Stimulated activated CD8-positive, alpha-beta memory T cell treated with anti-CD3 and anti-CD28 coated beads, Interleukin-2, amount 100 ng/mL, for 48 hours (primary cell): ENCODE data around the gene PUS3.
"Not testable (repeated sequence)": the region's sequence is repeated elsewhere in the genome, so short reads cannot be mapped to it uniquely, and the experiment has no call there.

Experiments
- DNase-seq, 2 donors: peaks; one replicate each; pipeline ENCODE4 v3.0.0-alpha.2; 2020; ENCODE audit warnings: low read depth in 2 of 2

The PUS3 gene

DNA sequence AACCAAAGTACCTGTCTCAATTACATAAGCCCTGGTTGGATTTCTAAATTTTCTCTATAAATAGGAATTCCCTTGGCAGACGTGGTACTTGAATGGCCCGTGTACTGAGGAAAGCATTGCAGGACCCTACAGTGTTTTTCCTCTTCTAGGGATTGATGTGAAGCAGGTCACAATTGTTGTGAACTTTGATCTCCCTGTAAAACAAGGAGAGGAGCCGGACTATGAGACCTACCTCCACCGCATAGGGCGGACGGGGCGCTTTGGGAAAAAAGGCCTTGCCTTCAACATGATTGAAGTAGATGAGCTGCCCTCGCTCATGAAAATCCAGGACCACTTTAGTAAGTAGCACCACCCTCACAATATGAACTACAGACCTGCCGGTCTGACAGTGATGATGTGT is 18.0 kb upstream of the PUS3 start:
- no peak for DNase-seq

DNA sequence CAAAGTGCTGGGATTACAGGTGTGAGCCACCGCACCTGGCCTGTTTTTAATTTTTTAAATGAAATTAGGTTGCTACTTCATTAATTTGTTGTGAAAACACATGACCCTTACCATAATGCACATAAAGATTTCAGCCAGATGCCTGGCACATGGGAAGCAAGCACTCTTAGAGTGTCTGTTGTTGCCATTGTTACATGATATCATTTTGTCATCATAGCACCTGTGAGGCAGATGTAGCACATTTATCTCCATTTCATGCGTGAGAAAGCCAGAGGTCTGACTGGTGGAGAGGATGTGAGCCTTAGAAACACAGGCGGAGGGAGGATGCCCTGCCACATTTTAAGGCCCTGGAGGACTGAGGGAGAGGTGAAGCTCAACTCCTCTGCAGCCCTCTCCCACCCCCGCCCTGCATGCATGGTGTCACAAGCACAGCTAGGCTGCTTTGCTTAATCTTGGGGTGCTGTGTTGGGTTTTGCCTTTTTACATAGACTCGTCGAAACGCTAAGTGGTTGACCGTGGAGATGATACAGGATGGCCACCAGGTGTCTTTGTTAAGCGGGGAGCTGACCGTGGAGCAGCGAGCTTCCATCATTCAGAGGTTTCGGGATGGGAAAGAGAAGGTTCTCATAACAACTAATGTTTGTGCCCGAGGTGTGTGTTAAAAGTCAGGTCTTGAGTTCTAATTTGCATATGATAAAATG is 15.3 kb upstream of the PUS3 start:
- no peak for DNase-seq

DNA sequence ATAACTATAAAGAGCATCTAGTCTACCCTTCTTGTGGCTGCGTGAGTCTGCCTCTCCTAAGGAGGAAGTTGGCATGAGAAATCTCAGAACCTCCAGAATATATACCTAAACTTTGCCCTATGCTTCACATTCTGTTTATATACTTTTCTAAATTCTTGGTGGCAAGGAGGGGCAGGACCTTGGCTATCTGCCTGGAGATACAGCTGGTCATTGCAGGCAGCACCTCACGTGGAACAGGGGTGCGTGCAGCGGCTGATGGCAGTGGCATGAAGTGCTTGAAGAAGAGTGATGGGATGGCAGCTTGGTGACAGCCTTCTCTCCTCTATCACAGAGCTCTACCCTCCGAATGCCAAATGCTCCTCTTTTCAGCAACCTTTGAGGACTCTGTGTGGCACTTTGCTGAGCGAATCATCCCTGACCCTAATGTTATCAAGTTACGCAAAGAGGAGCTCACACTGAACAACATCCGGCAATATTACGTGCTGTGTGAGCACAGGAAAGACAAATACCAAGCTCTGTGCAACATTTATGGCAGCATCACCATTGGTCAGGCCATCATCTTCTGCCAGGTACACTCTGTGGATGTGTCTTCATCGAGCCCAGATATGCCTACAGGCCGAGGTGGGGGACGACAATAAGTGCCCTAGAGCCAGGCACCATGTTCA is 13.8 kb upstream of the PUS3 start:
- no peak for DNase-seq

DNA sequence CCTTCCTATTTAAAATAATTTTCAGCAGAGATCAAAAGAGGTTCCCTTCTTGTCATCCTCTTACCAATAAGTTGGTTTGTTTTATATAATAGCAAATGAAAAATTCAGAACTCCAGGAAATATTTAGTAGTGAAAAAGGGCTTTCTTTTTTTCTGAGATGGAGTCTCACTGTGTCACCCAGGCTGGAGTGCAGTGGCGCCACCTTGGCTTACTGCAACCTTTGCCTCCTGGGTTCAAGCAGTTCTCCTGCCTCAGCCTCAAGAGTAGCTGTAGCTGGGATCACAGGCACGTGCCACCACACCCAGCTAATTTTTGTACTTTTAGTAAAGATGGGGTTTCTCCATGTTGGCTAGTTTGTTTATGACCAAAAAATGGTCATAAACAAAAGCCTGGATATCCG is 11.6 kb upstream of the PUS3 start:
- not testable (repeated sequence) for DNase-seq

- no peak for DNase-seq
Observed at GRCh38 chr11:125910226-125910849, 7.3 kb upstream of the PUS3 start.

DNA sequence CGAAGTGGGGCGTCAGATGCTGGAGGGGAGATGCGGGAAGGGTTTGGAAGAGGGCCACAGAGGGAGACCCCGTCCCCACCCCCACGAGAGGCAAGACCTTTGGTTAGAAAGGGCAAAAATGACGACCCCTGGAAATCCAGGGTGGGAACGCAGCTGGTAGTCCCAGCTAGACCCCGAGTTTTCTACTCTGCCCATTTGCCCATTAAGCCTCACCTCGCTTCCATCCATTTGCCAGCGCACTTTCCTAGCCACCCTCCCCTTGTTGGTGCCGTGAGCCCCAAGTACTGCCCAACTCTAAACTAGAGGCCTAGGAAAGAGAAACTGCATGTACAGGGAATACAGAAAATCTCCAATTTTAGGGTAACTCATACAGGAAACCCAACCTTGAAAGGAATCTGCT is 1.7 kb upstream of the PUS3 start:
- no peak for DNase-seq

GRCh38 chr11:125903711-125904659 is 979 bp upstream of the PUS3 start, which contains the start of gene DDX25:
Gene DDX25 (plus strand): TSS chr11:125904508. CDS start chr11:125904518, 10 bp downstream.
- DNase-seq, result peak in 1 of 2 donors; percentile 18

DNA sequence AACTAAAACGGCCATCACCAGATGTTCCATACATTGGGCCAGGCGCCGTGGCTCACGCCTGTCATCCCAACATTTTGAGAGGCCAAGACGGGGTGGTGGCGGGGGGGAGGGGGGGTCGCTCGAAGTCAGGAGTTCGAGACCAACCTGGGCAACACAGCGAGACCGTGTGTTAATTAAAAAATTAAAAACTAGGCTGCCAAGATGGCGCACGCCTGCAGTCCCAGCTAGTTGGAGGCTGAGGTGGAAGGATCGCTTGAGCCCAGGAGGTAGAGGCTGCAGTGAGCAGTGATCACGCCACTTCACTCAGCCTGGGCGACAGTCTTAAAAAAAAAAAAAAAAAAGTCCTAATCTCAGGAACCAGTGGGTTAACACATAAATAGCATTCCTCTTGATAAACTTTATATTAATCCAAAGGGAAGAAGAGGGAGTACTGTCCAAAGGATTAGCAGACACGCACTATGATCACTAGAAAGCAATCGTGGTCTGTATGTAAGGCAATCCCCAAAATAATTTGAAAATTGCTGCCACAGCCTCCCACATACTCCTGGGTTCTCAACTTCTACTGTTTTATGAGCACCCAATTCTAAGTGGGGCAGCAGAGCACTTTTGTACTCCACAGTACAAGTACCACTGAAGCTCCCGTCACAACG is 604 bp downstream of the PUS3 start:
- no peak for DNase-seq

DNA sequence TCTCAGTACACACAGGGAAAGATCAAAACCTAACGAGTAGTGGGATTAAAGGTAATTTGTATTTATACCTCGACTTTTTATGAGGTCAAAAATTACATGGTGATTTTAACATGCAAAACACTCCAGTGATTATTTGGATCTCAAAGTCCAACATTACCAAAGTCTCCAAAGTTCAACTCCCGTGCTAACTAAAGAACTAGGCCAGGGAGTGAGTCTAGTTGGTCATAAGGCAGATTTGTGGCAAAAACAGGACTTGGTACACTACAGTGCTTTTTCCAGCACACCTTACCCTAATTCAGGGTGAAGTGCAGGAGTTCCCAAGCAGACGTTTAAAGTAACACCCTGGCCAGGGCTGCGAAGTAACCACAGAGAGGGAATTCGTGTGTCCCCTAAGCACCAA is 1.1 kb downstream of the PUS3 start:
- DNase-seq, result no peak

DNA sequence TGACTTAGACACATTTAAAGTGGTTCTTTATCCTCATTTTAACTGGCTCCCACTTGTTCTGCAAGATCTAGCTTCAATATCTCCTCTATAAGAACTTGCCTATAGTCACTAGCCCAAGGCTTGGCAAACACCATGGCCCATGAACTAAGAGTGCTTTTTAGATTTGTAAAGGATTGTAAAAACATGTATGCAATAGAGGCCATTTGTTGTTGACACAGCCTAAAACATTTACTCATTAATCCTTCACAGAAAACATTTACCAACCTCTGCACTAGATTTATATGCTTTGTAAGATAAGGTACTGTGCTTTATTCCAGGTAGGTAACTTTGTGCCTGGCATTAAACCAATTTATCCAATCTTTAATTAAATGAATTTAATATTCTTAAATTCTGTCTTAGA is 10.0 kb downstream of the PUS3 start:
- DNase-seq, result no peak

GRCh38 chr11:125892071-125892470 is 10.9 kb downstream of the PUS3 start:
- DNase-seq, result no peak

GRCh38 chr11:125890447-125891100 is 12.4 kb downstream of the PUS3 start:
- no peak for DNase-seq

GRCh38 chr11:125887373-125888324 is 15.4 kb downstream of the PUS3 start, which contains the start of gene HYLS1:
Gene HYLS1 (plus strand): TSS chr11:125887668. CDS start chr11:125899369, 11,701 bp downstream.
- peak; percentile 92 to 96 for DNase-seq

DNA sequence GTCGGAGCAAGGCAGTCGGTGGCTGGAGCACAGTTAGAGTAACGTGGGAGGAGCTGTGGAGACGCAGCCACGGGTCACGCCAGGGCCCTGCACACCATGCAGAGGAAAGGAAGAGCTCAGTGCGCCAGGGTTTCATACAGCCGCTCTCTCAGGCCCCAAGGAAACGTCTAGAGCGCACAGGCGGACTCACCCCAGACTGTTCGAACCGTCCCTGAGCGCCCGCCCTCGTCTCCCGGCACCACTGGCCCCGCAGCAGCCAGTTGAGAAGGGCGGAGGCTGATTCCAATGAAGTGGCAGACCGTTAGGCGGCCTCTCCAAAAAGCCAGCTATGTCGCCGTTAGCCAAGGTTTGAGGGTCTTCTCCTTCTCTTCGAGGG is 16.0 kb downstream of the PUS3 start:
- peak in 1 of 2 donors; percentile 14 for DNase-seq

- DNase-seq, result no peak
Observed at GRCh38 chr11:125883375-125883774, 19.6 kb downstream of the PUS3 start.

GRCh38 chr11:125881291-125881690 is 21.7 kb downstream of the PUS3 start:
- no peak for DNase-seq

GRCh38 chr11:125874556-125875124 is 28.4 kb downstream of the PUS3 start:
- DNase-seq, result no peak

DNA sequence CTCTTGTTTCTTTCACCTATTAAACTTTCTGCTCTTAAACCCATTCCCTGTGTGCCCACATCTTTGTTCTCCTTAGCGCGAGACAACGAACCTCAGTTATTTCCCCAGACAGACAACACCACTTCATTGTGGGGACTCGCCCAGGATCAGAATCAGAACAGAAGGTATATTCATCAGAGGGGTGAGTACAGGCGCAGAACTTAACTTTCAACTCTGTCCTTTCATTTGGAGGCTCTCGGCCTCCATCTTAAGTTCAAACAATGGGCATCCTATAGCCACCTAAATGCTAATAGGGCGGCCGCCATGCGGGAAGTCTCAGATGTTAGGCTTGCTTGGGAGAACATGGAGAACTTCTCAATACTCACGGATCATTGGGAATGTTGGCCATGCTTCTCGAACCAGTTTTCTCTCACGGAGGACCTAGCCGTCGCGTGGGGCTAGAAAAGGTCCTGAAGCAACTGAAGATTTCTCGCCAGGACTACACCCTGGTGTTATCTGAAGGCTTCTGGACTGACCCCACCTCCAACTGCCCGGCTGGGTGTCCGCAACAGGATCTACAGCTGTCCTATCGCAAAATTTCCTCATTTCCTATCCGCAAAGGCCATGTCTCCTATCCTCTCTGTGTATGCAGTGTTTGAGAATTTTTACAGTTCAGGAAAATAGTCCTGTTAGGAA is 29.0 kb downstream of the PUS3 start:
- DNase-seq, result no peak

DNA sequence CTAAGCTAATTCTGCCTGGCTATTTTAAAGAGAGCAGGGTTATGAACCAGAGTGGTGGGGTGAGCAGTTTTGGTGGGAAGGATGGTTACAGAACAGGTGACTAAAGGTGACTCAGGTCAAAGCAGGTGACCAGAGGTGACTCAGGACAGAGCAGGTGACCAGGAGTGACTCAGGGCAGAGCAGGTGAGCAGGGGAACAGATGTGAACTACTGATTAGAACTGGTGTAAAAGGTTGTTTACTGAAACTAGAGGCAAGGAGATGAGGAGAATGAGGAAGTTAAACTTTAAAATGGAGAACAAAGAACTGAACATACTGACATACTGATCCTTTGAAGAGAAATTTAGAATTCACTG is 30.9 kb downstream of the PUS3 start:
- DNase-seq, result no peak
